ENCODE results near the gene JPT1. TPM values are rescaled to one million over a fixed set of nuclear protein-coding genes. Genes with fewer than 3 reads are reported as not detected.

The JPT1 gene
- total RNA-seq, 1 experiment from 2014 or later: 341 TPM

GRCh38 chr17:75087558-75088453 lies 66.5 kb downstream of the JPT1 start, which contains the start of gene SLC16A5 (continued):
- TF ChIP-seq CTCF (IDR thresholded peaks at IDR 0.05): no peak
- no peak; the same call in 1 of the 2 replicates for TF ChIP-seq SMAD3 (CRISPR knock-in tag; IDR thresholded peaks at IDR 0.05; ENCODE audit: borderline replicate concordance)
- no peak for TF ChIP-seq PRDM15 (CRISPR knock-in tag; IDR thresholded peaks at IDR 0.05)
- TF ChIP-seq SMAD4 (CRISPR knock-in tag; IDR thresholded peaks at IDR 0.05): no peak
- TF ChIP-seq CDX4 (CRISPR knock-in tag; IDR thresholded peaks at IDR 0.05; ENCODE audit: borderline replicate concordance): no peak
- TF ChIP-seq GRHL2 (CRISPR knock-in tag; IDR thresholded peaks at IDR 0.05; ENCODE audit: insufficient replicate concordance, severe bottlenecking): no peak
- TF ChIP-seq OVOL2 (CRISPR knock-in tag; IDR thresholded peaks at IDR 0.05; ENCODE audit: borderline replicate concordance): no peak
- peak; percentile 6; the same call in 1 of the 2 replicates for TF ChIP-seq GABPB1 (CRISPR knock-in tag; IDR thresholded peaks at IDR 0.05)
- TF ChIP-seq SP1 (CRISPR knock-in tag; conservative IDR thresholded peaks at IDR 0.05): peak; percentile 84; the same call in 1 of the 2 replicates
- peak; percentile 57 for TF ChIP-seq ZNF317 (CRISPR knock-in tag; IDR thresholded peaks at IDR 0.05; ENCODE audit: borderline replicate concordance, low read depth)
- no peak for TF ChIP-seq NR2C2 (CRISPR knock-in tag; IDR thresholded peaks at IDR 0.05)
- TF ChIP-seq SOX15 (CRISPR knock-in tag; IDR thresholded peaks at IDR 0.05): no peak
- TF ChIP-seq ZBTB43 (CRISPR knock-in tag; IDR thresholded peaks at IDR 0.05): 0 out of 2 replicates have a peak, but pooled peaks have one; percentile 25
- no peak for TF ChIP-seq ZNF396 (CRISPR knock-in tag; IDR thresholded peaks at IDR 0.05; ENCODE audit: borderline replicate concordance)
- no peak for TF ChIP-seq CREB1 (CRISPR knock-in tag; IDR thresholded peaks at IDR 0.05)

- Mint-ChIP-seq H3K4me1 (peaks cover 68% of the 10 kb centered on the region), H3K27ac (peak overlapping the region; percentile 97), H3K9me3 (no peaks in the 10 kb centered on the region), H3K4me3 (peak overlapping the region; percentile 69), H3K36me3 (no peaks in the 10 kb centered on the region), H3K27me3 (ENCODE audit: low read depth) (no peaks in the 10 kb centered on the region; the same call in 1 of the 2 replicates)
- ATAC-seq: no peak
- CTCF ChIA-PET: interaction anchor here (0.7 to 3.1 kb wide), 18 partner anchors 9 to 184 kb away, joined by 4 to 32 read pairs (median 9); partner anchors contain the start of genes ARMC7, MIF4GD, MRPL58 and NT5C
- TF ChIP-seq ZNF121 (CRISPR knock-in tag; IDR thresholded peaks at IDR 0.05) (peak; percentile 93), JUN (CRISPR knock-in tag; IDR thresholded peaks at IDR 0.05) (no peak)
- POLR2A ChIA-PET: interaction anchor here (0.8 to 2.5 kb wide), 9 partner anchors 9 to 214 kb away, joined by 3 to 9 read pairs (median 4); partner anchors contain the start of genes ARMC7, FDXR, JPT1 and NT5C
- DNase-seq (ENCODE audit: low spot score): no peak
Observed at GRCh38 chr17:75087182-75087557, 67.1 kb downstream of the JPT1 start.
